HepG2 (cell line): ENCODE results near the gene CRYAA. TPM values are rescaled to one million over a fixed set of nuclear protein-coding genes. Genes with fewer than 3 reads are reported as not detected.
A peak's percentile ranks its signal among the peaks of the same experiment; 100 is the strongest.

ENCODE experiments used
- BCL6 ChIP-seq: IDR thresholded peaks from 2 replicates; pipeline ENCODE4 v1.6.1; 2016; ENCODE audit warnings: missing genetic modification reagents, missing compliant biosample characterization
- DNMT3B ChIP-seq: conservative IDR thresholded peaks from 2 replicates; pipeline ENCODE4 v1.6.1; 2016; ENCODE audit warnings: missing biosample characterization, control low read depth
- ELF3 ChIP-seq: IDR thresholded peaks from 2 replicates; pipeline ENCODE4 v1.6.1; 2016; ENCODE audit warnings: missing genetic modification reagents, missing compliant biosample characterization
- GFI1 ChIP-seq: sonication (generic); formaldehyde crosslinking; IDR thresholded peaks from 2 replicates; pipeline ENCODE4 v1.5.0; 2020; ENCODE audit warnings: missing genetic modification reagents, mild to moderate bottlenecking, borderline replicate concordance
- KLF12 ChIP-seq: sonication (generic); formaldehyde crosslinking; IDR thresholded peaks from 2 replicates; pipeline ENCODE4 v1.4.0; 2020; ENCODE audit warnings: missing genetic modification reagents, borderline replicate concordance
- KLF16 ChIP-seq, 2 experiments: sonication (generic) in 1 of 2; formaldehyde crosslinking in 1 of 2; IDR thresholded peaks; 2 replicates each; pipeline versions ENCODE4 v1.6.1 to v1.8.0; 2016 to 2023; ENCODE audit warnings: missing genetic modification reagents in 2 of 2, missing compliant biosample characterization in 1 of 2
- MIER2 ChIP-seq: IDR thresholded peaks from 2 replicates; pipeline ENCODE4 v1.6.1; 2016; ENCODE audit warnings: missing biosample characterization, missing genetic modification reagents
- NCOA2 ChIP-seq: sonication (generic); formaldehyde crosslinking; IDR thresholded peaks from 2 replicates; pipeline ENCODE4 v1.8.0; 2022; ENCODE audit warnings: inconsistent platforms
- PLRG1 ChIP-seq: fragments of 450-650 bp; conservative IDR thresholded peaks from 2 replicates; pipeline ENCODE4 v1.6.1; 2016
- POLR2G ChIP-seq: fragments of 200-400 bp; formaldehyde crosslinking; IDR thresholded peaks from 2 replicates; pipeline ENCODE4 v1.6.1; 2018; ENCODE audit warnings: mild to moderate bottlenecking, low read depth, low read length, moderate library complexity
- RXRA ChIP-seq: sonication (generic); formaldehyde crosslinking; IDR thresholded peaks from 2 replicates; pipeline ENCODE4 v1.5.1; 2020; ENCODE audit warnings: missing genetic modification reagents
- SAP130 ChIP-seq: IDR thresholded peaks from 2 replicates; pipeline ENCODE4 v1.6.1; 2016; ENCODE audit warnings: low read depth
- TARDBP ChIP-seq: sonication (generic); formaldehyde crosslinking; IDR thresholded peaks from 2 replicates; pipeline ENCODE4 v1.8.0; 2022; ENCODE audit warnings: mild to moderate bottlenecking, missing genetic modification reagents
- TSC22D2 ChIP-seq: sonication (generic); formaldehyde crosslinking; IDR thresholded peaks from 2 replicates; pipeline ENCODE4 v1.5.1; 2020; ENCODE audit warnings: missing genetic modification reagents, mild to moderate bottlenecking, borderline replicate concordance
- ZBTB7A ChIP-seq: sonication (generic); formaldehyde crosslinking; IDR thresholded peaks from 2 replicates; pipeline ENCODE4 v1.8.0; 2022; ENCODE audit warnings: mild to moderate bottlenecking, missing genetic modification reagents
- ZNF225 ChIP-seq: sonication (generic); formaldehyde crosslinking; IDR thresholded peaks from 2 replicates; pipeline ENCODE4 v1.4.0; 2020; ENCODE audit warnings: mild to moderate bottlenecking, missing genetic modification reagents
- ZNF543 ChIP-seq: sonication (generic); formaldehyde crosslinking; IDR thresholded peaks from 2 replicates; pipeline ENCODE4 v1.4.0; 2020; ENCODE audit warnings: mild to moderate bottlenecking, missing genetic modification reagents
- ZSCAN9 ChIP-seq: IDR thresholded peaks from 2 replicates; pipeline ENCODE4 v1.6.1; 2016; ENCODE audit warnings: borderline replicate concordance
- polyA plus RNA-seq, 8 experiments: library from polyadenylated mRNA; depleted of rRNA in 3 of 8; stranded (reverse) in 7 of 8; unstranded in 1 of 8; fragments of >200 nt; fragmentation: Illumina TruSeq in 4 of 8; extraction: Trizol in 4 of 8; gene quantifications; 2 replicates each; pipeline versions ENCODE4 v1.2.1 to v1.2.3, GENCODE V29; 2011 to 2016; ENCODE audit warnings: low read depth in 4 of 8, missing spikeins in 1 of 8, mixed read lengths in 1 of 8; ENCODE audit not compliant: insufficient read depth in 1 of 8
- total RNA-seq, 5 experiments: library from RNA; depleted of rRNA; stranded (reverse); fragments of >200 nt; fragmentation: Illumina TruSeq; extraction: Trizol; gene quantifications; 2 replicates each; pipeline ENCODE4 v1.2.3, GENCODE V29; 2016; ENCODE audit warnings: low read depth in 1 of 5
- TF ChIP-seq, protein P1 (sequence below): sonication (generic); formaldehyde crosslinking; IDR thresholded peaks from 2 replicates; pipeline ENCODE4 v1.4.0; 2020; ENCODE audit warnings: missing genetic modification reagents, borderline replicate concordance
- TF ChIP-seq, protein P2 (sequence below): IDR thresholded peaks from 2 replicates; pipeline ENCODE4 v1.6.1; 2012; ENCODE audit warnings: inconsistent platforms
- TF ChIP-seq, protein P3 (sequence below): sonication (generic); formaldehyde crosslinking; IDR thresholded peaks from 2 replicates; pipeline ENCODE4 v1.8.0; 2022; ENCODE audit warnings: missing genetic modification reagents, mild to moderate bottlenecking, borderline replicate concordance
- TF ChIP-seq, protein P4 (sequence below): IDR thresholded peaks from 2 replicates; pipeline ENCODE4 v1.6.1; 2016
- TF ChIP-seq, protein P5 (sequence below): sonication (generic); formaldehyde crosslinking; IDR thresholded peaks from 2 replicates; pipeline ENCODE4 v1.4.0; 2020; ENCODE audit warnings: missing genetic modification reagents
- TF ChIP-seq, protein P6 (sequence below): sonication (generic); formaldehyde crosslinking; IDR thresholded peaks from 2 replicates; pipeline ENCODE4 v1.5.0; 2020; ENCODE audit warnings: mild to moderate bottlenecking, missing genetic modification reagents
- TF ChIP-seq, protein P7 (sequence below): IDR thresholded peaks from 2 replicates; pipeline ENCODE4 v1.6.1; 2016; ENCODE audit warnings: missing compliant biosample characterization, missing genetic modification reagents, borderline replicate concordance

Gene CRYAA
- total and polyA plus RNA-seq, 2 of the 13 experiments (the other 11 are each of a cell fraction or from before 2014, with no cell fraction given), result 5.6 to 8.6 TPM

DNA sequence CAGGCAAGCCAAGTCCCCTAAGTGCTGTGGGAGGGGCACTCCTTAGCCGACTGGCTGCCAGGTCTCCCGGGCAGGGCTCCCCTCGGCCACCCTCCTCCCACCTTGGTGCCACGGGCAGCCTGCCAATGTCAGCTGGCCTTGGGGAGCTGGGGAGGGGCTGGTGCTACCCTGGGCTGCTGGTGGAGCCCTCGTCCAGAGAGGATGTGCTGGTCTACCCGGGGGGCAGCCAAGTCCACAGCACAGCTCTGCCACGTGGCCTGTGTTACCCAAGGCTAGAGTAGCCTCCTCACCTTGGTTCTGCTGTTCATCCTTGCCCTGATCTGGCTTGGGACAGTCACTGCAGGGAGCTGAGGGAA lies 42.9 kb downstream of the CRYAA start (continued):
- TF ChIP-seq ZBTB7A (CRISPR knock-in tag), result 0 out of 2 replicates have a peak, but pooled peaks have one; percentile 31
- TF ChIP-seq KLF16 (CRISPR knock-in tag; IDR thresholded peaks at IDR 0.05), result no peak; a peak in 1 of 4 replicates
- no peak for TF ChIP-seq BCL6 (CRISPR knock-in tag)
- TF ChIP-seq, protein P1, sequence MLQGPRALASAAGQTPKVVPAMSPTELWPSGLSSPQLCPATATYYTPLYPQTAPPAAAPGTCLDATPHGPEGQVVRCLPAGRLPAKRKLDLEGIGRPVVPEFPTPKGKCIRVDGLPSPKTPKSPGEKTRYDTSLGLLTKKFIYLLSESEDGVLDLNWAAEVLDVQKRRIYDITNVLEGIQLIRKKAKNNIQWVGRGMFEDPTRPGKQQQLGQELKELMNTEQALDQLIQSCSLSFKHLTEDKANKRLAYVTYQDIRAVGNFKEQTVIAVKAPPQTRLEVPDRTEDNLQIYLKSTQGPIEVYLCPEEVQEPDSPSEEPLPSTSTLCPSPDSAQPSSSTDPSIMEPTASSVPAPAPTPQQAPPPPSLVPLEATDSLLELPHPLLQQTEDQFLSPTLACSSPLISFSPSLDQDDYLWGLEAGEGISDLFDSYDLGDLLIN (CRISPR knock-in tag), result no peak
- no peak for TF ChIP-seq KLF12 (CRISPR knock-in tag)
- no peak for TF ChIP-seq POLR2G
- TF ChIP-seq GFI1 (CRISPR knock-in tag), result no peak
- TF ChIP-seq, protein P2, sequence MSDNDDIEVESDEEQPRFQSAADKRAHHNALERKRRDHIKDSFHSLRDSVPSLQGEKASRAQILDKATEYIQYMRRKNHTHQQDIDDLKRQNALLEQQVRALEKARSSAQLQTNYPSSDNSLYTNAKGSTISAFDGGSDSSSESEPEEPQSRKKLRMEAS, result peak; percentile 33; the same call in 1 of the 2 replicates
- TF ChIP-seq, protein P3, sequence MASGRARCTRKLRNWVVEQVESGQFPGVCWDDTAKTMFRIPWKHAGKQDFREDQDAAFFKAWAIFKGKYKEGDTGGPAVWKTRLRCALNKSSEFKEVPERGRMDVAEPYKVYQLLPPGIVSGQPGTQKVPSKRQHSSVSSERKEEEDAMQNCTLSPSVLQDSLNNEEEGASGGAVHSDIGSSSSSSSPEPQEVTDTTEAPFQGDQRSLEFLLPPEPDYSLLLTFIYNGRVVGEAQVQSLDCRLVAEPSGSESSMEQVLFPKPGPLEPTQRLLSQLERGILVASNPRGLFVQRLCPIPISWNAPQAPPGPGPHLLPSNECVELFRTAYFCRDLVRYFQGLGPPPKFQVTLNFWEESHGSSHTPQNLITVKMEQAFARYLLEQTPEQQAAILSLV, result no peak
- TF ChIP-seq TSC22D2, result no peak
- TF ChIP-seq TARDBP, result no peak
- TF ChIP-seq, protein P4, sequence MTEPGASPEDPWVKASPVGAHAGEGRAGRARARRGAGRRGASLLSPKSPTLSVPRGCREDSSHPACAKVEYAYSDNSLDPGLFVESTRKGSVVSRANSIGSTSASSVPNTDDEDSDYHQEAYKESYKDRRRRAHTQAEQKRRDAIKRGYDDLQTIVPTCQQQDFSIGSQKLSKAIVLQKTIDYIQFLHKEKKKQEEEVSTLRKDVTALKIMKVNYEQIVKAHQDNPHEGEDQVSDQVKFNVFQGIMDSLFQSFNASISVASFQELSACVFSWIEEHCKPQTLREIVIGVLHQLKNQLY, result peak; percentile 27; the same call in 1 of the 2 replicates
- no peak for TF ChIP-seq ZSCAN9
- no peak for TF ChIP-seq MIER2 (CRISPR knock-in tag)
- no peak for TF ChIP-seq ZNF225
- TF ChIP-seq, protein P5, sequence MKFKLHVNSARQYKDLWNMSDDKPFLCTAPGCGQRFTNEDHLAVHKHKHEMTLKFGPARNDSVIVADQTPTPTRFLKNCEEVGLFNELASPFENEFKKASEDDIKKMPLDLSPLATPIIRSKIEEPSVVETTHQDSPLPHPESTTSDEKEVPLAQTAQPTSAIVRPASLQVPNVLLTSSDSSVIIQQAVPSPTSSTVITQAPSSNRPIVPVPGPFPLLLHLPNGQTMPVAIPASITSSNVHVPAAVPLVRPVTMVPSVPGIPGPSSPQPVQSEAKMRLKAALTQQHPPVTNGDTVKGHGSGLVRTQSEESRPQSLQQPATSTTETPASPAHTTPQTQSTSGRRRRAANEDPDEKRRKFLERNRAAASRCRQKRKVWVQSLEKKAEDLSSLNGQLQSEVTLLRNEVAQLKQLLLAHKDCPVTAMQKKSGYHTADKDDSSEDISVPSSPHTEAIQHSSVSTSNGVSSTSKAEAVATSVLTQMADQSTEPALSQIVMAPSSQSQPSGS (CRISPR knock-in tag), result no peak
- no peak for TF ChIP-seq PLRG1
- TF ChIP-seq SAP130 (CRISPR knock-in tag), result no peak
- TF ChIP-seq DNMT3B (CRISPR knock-in tag), result 0 out of 2 replicates have a peak, but pooled peaks have one; percentile 12
- no peak for TF ChIP-seq ELF3 (CRISPR knock-in tag)
- TF ChIP-seq, protein P6, sequence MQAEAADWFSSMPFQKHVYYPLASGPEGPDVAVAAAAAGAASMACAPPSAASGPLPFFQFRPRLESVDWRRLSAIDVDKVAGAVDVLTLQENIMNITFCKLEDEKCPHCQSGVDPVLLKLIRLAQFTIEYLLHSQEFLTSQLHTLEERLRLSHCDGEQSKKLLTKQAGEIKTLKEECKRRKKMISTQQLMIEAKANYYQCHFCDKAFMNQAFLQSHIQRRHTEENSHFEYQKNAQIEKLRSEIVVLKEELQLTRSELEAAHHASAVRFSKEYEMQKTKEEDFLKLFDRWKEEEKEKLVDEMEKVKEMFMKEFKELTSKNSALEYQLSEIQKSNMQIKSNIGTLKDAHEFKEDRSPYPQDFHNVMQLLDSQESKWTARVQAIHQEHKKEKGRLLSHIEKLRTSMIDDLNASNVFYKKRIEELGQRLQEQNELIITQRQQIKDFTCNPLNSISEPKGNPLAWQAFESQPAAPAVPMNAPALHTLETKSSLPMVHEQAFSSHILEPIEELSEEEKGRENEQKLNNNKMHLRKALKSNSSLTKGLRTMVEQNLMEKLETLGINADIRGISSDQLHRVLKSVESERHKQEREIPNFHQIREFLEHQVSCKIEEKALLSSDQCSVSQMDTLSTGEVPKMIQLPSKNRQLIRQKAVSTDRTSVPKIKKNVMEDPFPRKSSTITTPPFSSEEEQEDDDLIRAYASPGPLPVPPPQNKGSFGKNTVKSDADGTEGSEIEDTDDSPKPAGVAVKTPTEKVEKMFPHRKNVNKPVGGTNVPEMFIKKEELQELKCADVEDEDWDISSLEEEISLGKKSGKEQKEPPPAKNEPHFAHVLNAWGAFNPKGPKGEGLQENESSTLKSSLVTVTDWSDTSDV (CRISPR knock-in tag), result no peak
- no peak for TF ChIP-seq RXRA
- no peak for TF ChIP-seq NCOA2 (CRISPR knock-in tag)
- no peak for TF ChIP-seq ZNF543 (CRISPR knock-in tag)
- TF ChIP-seq, protein P7, sequence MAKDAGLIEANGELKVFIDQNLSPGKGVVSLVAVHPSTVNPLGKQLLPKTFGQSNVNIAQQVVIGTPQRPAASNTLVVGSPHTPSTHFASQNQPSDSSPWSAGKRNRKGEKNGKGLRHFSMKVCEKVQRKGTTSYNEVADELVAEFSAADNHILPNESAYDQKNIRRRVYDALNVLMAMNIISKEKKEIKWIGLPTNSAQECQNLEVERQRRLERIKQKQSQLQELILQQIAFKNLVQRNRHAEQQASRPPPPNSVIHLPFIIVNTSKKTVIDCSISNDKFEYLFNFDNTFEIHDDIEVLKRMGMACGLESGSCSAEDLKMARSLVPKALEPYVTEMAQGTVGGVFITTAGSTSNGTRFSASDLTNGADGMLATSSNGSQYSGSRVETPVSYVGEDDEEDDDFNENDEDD (CRISPR knock-in tag), result no peak
